K562 (cell line): ENCODE data around the gene SRPK3.

ENCODE experiments used
- CEBPZ ChIP-seq: fragments of 150-350 bp; IDR thresholded peaks from 2 replicates; pipeline ENCODE4 v1.6.1; 2014; ENCODE audit warnings: low read depth, mild to moderate bottlenecking, low read length, borderline replicate concordance
- CTCF ChIP-seq, 3 experiments: IDR thresholded peaks in 2 of 3; conservative IDR thresholded peaks in 1 of 3; 2 replicates each; pipeline ENCODE4 v1.5.1; 2011 to 2012; ENCODE audit warnings: low read length in 3 of 3, mild to moderate bottlenecking in 3 of 3, control low read depth in 2 of 3, improper control_type of control experiment in 1 of 3, inconsistent platforms in 1 of 3, low read depth in 1 of 3, mixed read lengths in 1 of 3, moderate library complexity in 1 of 3; ENCODE audit not compliant: insufficient read depth in 2 of 3
- ERF ChIP-seq: fragments of 450-650 bp; formaldehyde crosslinking; IDR thresholded peaks from 2 replicates; pipeline ENCODE4 v1.4.0; 2020; ENCODE audit warnings: mild to moderate bottlenecking, mixed read lengths
- NFYB ChIP-seq: IDR thresholded peaks from 2 replicates; pipeline ENCODE4 v1.6.1; 2011; ENCODE audit warnings: mild to moderate bottlenecking, moderate library complexity; ENCODE audit not compliant: insufficient read length; ENCODE audit errors: extremely low read depth
- NR2C2 ChIP-seq, 2 experiments: fragments of 200-800 bp in 1 of 2; sonication (Bioruptor generic) in 1 of 2; sonication (generic) in 1 of 2; formaldehyde crosslinking in 1 of 2; IDR thresholded peaks; 2 replicates each; pipeline versions ENCODE4 v1.6.1 to v1.8.0; 2016 to 2022; ENCODE audit warnings: mild to moderate bottlenecking in 1 of 2, missing compliant biosample characterization in 1 of 2, missing genetic modification characterization in 1 of 2, missing genetic modification reagents in 1 of 2
- ZNF121 ChIP-seq: sonication (generic); formaldehyde crosslinking; conservative IDR thresholded peaks from 2 replicates; pipeline ENCODE4 v1.8.0; 2022; ENCODE audit warnings: missing genetic modification reagents
- ZNF609 ChIP-seq: sonication (generic); formaldehyde crosslinking; IDR thresholded peaks from 2 replicates; pipeline ENCODE4 v1.8.1; 2023; ENCODE audit warnings: missing genetic modification reagents, mild to moderate bottlenecking, borderline replicate concordance

GRCh38 chrX:153755136-153755535, 25.7 kb upstream of the SRPK3 start:
- TF ChIP-seq ZNF121 (CRISPR knock-in tag), result no peak
- TF ChIP-seq NR2C2 (CRISPR knock-in tag; IDR thresholded peaks at IDR 0.05), result no peak
- no peak for TF ChIP-seq NR2C2 (tag; IDR thresholded peaks at IDR 0.05)
- TF ChIP-seq CTCF (IDR thresholded peaks at IDR 0.05 in 2 of 3, conservative IDR thresholded peaks at IDR 0.05 in 1 of 3; ENCODE audit: insufficient read depth in 2 of 3, low read depth in 1 of 3, low read length in 3 of 3), result peak in 1 of 3 experiments; percentile 18; a peak in 1 of 6 replicates
- TF ChIP-seq NFYB, result no peak
- TF ChIP-seq ERF, result no peak
- TF ChIP-seq ZNF609 (CRISPR knock-in tag), result no peak
- no peak for TF ChIP-seq CEBPZ
